Fibroblast of peridontal ligament (primary cell): Measurements from ENCODE around the gene GNG3.

Source experiments
- DNase-seq: peaks from one replicate; pipeline ENCODE4 v3.0.0-alpha.2; 2010; ENCODE audit errors: extremely low read depth

Gene GNG3

DNA sequence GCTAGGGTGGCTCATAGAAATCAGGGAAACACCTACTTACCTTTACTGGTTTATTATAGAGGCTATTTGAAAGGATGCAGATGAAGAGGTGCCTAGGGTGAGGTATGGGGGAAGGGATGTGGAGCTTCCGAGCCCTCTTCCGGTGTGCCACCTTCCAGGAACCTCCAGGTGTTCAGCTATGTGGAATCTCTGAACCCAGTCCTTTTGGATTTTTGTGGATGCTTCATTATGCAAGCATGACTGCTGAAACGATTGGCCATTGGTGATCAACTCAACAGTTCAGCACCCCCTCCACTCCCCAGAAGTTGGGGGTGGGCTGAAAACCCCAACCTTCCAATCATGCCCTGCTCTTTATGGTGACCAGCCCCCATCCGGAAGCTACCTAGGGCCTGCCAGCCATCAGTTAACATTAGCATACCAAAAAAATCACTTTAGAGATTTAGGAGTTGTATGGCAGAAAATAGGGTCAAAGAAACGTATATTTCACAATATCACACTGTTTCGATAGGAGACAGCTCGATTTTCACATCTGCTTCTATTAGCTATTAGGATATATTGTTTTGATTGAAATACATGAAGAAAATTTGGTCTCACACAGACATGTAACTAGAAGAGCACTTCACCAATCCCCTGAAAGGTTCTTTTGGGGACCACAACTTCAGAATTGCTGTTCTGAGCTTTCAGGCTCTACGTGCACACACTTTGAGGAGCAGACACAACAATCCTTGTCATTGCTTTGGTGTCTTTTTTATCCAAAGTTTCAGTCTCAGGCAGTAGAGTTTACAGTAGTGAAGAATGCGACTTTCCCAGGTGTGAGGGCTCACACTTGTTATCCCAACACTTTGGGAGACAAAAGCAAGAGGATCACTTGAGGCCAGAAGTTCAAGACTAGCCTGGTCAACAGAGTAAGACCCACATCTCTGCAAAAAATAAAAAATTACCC is 50.6 kb downstream of the GNG3 start:
- no peak for DNase-seq
